ENCODE measurements around the gene SPA17.

Gene SPA17

DNA sequence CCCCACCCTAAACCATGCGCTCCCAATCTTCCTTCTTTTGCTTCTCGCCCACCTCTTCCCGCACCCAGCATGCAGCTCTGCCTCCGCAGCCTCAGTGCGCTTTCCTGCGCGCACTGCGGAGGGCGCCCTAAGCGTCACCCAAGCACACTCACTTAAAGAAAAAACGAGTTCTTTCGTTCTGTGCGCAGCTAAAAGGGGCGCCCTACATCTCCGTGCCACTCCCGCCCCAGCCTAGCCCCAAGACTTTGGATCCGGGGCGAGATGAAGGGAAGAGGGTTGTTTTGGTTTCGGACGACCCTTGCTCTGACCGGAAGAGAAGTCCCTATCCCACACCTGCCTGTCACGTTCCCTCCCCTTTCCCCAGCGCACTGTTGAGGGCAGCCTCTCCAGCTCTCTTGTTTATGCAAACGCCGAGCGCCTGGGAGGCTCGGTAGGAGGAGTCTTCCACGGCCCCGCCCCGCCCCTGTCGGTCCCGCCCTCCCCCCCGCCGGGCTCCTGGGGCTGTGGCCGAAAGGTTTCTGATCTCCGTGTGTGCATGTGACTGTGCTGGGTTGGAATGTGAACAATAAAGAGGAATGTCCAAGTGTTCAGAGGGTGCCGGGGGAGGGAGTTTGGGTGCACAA, 73.0 kb downstream of the SPA17 start:
- H3K4me3 ChIP-seq (ENCODE audit: low read length) = peak overlapping the region; percentile 81
- TF ChIP-seq, protein P1, sequence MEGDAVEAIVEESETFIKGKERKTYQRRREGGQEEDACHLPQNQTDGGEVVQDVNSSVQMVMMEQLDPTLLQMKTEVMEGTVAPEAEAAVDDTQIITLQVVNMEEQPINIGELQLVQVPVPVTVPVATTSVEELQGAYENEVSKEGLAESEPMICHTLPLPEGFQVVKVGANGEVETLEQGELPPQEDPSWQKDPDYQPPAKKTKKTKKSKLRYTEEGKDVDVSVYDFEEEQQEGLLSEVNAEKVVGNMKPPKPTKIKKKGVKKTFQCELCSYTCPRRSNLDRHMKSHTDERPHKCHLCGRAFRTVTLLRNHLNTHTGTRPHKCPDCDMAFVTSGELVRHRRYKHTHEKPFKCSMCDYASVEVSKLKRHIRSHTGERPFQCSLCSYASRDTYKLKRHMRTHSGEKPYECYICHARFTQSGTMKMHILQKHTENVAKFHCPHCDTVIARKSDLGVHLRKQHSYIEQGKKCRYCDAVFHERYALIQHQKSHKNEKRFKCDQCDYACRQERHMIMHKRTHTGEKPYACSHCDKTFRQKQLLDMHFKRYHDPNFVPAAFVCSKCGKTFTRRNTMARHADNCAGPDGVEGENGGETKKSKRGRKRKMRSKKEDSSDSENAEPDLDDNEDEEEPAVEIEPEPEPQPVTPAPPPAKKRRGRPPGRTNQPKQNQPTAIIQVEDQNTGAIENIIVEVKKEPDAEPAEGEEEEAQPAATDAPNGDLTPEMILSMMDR (conservative IDR thresholded peaks at IDR 0.05; ENCODE audit: low read length) = peak; percentile 63
- DNase-seq (ENCODE audit: low read depth) = peak; percentile 69
